ENCODE data around the gene HDGFL2.

HDGFL2 gene

GRCh38 chr19:4445963-4446703 is 26.0 kb upstream of the HDGFL2 start:
- TF ChIP-seq CTCF (conservative IDR thresholded peaks at IDR 0.05; ENCODE audit: low read depth, low read length), result no peak
- no peak for DNase-seq (ENCODE audit: low read depth)
- no peak overlapping the region for H3K4me3 ChIP-seq (ENCODE audit: low read length)

DNA sequence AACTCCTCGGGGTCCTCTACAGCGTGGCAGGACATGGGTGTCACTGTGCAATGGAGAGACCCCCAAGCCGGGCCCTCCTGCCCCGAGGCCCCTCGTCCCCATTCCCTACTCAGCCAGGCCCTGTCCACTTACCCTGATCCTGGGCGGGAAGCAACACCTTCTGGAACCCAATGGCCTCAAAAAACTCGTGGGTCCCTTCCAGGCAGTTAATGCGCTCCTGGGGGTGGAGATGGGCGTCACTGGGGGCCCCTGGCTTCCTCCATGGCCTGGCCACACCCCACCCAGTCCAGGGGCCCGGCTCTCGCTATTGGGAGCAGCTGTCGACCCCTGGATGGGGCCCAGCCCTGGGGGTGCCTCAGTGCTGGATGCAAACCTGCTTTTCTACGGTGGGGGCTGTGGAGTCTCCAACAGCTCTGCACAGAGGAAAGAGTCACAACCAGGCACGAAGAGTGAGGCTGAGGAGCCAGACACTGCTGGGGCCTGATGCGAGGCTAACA is 25.3 kb upstream of the HDGFL2 start:
- DNase-seq (ENCODE audit: low read depth), result no peak
- no peak overlapping the region for H3K4me3 ChIP-seq (ENCODE audit: low read length)
- TF ChIP-seq CTCF (conservative IDR thresholded peaks at IDR 0.05; ENCODE audit: low read depth, low read length), result no peak

GRCh38 chr19:4447327-4448146 is 24.6 kb upstream of the HDGFL2 start:
- no peak for DNase-seq (ENCODE audit: low read depth)
- no peak overlapping the region for H3K4me3 ChIP-seq (ENCODE audit: low read length)
- no peak for TF ChIP-seq CTCF (conservative IDR thresholded peaks at IDR 0.05; ENCODE audit: low read depth, low read length)

DNA sequence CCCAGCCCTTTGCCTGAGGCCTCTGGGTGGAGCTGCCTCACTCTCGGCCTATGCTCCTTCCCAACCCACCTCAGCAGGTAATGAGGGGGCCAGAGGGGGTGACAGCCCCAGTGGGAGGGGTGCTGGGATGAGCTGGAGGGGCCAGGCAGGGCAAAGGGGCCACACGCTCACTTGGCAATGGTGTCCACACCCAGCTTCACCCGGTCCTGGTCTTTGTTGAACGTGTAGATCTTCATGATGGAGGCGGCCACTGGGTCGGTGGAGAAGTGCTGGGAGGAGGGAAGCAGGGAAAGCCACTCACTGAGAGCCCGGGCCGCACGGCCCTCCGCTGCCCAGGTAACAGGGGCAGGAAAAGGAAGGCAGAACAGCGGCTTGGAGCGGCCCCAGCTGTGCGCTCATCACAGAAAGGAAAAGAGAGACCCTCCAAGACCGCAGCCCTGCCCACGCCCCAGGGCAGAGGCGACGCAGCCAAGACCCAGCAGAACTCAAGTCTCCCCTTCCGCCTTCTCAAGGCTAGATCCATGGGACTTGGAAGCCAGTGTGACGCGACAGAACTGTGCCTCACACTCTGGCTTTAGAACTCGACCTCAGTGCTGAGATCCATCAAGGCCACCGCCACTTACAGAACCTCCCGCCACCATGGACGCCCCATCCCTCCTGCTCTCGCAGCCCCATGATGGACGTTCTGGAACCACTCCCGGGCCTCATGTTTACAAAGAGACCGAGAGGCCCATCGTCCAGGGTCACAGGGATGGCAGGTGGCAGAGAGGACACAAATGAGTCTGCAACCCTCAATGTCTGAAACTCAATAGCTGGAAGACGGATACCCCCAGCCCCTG is 23.7 kb upstream of the HDGFL2 start:
- no peak for TF ChIP-seq CTCF (conservative IDR thresholded peaks at IDR 0.05; ENCODE audit: low read depth, low read length)

DNA sequence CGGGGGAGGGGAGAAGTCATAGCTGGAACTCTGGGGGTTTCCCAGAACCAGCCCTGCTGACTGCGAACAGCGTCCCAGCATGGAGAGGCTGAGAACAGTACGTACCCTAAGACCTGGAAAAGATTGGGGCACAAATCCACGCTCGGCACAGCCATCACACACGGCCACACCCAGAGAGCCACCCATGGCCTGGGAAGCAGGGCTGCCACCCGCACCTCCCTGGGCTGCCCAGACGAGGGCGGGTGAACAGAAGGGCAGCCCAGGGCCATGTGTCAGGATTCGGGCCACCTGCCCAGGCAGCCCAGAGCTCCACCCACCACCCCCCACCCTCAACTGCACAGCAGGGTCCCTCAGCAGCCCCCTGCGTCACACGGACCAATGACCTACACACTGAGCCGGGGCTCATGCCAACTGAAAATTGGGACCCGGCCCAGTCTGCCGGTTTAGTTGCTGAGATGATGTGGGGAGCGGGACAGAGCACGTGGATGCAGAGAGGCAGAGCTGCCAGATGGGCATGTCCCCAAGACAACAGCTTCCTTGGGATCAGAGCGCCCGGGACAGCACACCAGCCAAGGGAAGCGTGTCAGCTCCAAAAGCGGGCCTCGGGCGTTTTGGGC is 23.0 kb upstream of the HDGFL2 start:
- H3K4me3 ChIP-seq (ENCODE audit: low read length), result no peak overlapping the region
- no peak for TF ChIP-seq CTCF (conservative IDR thresholded peaks at IDR 0.05; ENCODE audit: low read depth, low read length)
- no peak for DNase-seq (ENCODE audit: low read depth)

More for the DNA sequence above, 23.7 kb upstream of the HDGFL2 start:
- H3K4me3 ChIP-seq (ENCODE audit: low read length), result no peak overlapping the region
- DNase-seq (ENCODE audit: low read depth), result no peak

DNA sequence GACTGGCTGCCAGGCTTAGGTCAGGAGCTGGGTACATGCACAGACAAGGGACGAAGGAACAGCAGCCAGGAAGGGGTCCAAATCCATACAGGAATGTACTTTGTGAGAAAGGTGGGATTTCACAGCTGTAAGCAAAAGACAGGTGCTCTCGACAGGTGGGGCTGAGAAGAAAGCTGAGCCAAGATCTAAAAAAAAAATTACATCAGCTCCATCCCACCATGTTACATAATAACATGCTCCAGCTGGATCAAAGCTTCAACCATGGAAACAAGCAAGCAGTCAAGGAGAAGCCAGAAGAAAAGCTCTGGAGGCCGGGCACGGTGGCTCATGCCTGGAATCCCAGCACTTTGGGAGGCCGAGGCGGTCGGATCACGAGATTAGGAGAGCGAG is 22.5 kb upstream of the HDGFL2 start:
- TF ChIP-seq CTCF (conservative IDR thresholded peaks at IDR 0.05; ENCODE audit: low read depth, low read length), result no peak
- DNase-seq (ENCODE audit: low read depth), result no peak
- H3K4me3 ChIP-seq (ENCODE audit: low read length), result no peak overlapping the region

All from retinal pigment epithelial cell (primary cell).